DND-41 (cell line): ENCODE data around the gene GJB6.

ENCODE experiments used
- EZH2 ChIP-seq: IDR thresholded peaks from 3 replicates; pipeline ENCODE4 v1.6.1; 2012; ENCODE audit warnings: borderline replicate concordance, low read depth, mild to moderate bottlenecking, moderate library complexity, low read length, inconsistent platforms; ENCODE audit not compliant: severe bottlenecking
- TF ChIP-seq, protein P1 (sequence below): IDR thresholded peaks from 2 replicates; pipeline ENCODE4 v1.5.1; 2012; ENCODE audit warnings: borderline replicate concordance, low read length, moderate library complexity, mild to moderate bottlenecking; ENCODE audit not compliant: poor library complexity, severe bottlenecking; ENCODE audit errors: extremely low read depth

DNA sequence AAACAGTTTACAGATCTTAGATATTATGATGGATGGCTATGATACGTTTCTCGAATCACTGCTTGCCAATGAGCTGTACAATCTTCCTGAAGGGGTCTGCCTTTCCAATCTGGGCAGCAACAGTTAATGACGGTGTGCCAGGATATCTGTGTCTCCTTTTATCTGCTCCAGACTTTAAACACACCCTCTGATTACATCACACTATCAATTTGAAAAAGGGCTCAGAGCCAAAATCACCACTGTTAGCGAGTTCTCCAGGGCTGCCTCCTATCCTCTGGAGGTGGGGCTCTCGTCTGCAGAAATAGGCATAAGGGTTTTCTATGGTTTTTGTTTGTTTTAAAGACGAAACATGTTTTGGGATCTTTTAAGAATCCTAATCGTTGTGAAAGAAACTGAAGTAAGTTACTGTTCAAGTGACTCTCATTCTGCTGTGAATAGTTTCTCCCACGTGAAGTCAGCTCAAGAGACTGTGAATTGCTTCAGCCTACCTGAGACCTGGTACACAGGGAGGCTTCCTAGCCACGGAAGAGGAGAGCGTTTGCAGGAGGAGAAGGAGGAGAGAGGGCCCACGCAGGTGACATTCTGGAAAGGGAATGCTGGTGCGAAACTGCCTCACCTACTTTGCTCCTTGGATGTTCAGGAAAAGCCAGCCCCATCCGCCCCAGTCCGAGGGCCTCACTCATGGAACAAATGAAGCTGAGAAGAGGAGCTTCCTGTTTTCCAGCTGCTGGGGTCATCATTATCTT, 56.0 kb downstream of the GJB6 start:
- TF ChIP-seq, protein P1, sequence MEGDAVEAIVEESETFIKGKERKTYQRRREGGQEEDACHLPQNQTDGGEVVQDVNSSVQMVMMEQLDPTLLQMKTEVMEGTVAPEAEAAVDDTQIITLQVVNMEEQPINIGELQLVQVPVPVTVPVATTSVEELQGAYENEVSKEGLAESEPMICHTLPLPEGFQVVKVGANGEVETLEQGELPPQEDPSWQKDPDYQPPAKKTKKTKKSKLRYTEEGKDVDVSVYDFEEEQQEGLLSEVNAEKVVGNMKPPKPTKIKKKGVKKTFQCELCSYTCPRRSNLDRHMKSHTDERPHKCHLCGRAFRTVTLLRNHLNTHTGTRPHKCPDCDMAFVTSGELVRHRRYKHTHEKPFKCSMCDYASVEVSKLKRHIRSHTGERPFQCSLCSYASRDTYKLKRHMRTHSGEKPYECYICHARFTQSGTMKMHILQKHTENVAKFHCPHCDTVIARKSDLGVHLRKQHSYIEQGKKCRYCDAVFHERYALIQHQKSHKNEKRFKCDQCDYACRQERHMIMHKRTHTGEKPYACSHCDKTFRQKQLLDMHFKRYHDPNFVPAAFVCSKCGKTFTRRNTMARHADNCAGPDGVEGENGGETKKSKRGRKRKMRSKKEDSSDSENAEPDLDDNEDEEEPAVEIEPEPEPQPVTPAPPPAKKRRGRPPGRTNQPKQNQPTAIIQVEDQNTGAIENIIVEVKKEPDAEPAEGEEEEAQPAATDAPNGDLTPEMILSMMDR = no peak
- no peak for TF ChIP-seq EZH2
